HCT116 (cell line): ENCODE measurements around the gene GRK5.

Experiments
- EZH2 ChIP-seq: fragments of 200-600 bp; sonication (generic); IDR thresholded peaks from 2 replicates; pipeline ENCODE4 v1.6.1; 2017; ENCODE audit warnings: antibody characterized with exemption, mixed run types
- EZH2phosphoT487 ChIP-seq: fragments of 200-600 bp; IDR thresholded peaks from 2 replicates; pipeline ENCODE4 v1.6.1; 2018; ENCODE audit warnings: antibody characterized with exemption, borderline replicate concordance
- FOSL1 ChIP-seq: IDR thresholded peaks from 2 replicates; pipeline ENCODE4 v1.6.1; 2012; ENCODE audit warnings: low read depth
- SIN3A ChIP-seq: IDR thresholded peaks from 2 replicates; pipeline ENCODE4 v1.6.1; 2012; ENCODE audit warnings: low read depth
- TF ChIP-seq, protein P1 (sequence below), 3 experiments: fragments of 200-600 bp in 1 of 3; sonication (generic) in 1 of 3; IDR thresholded peaks in 2 of 3; conservative IDR thresholded peaks in 1 of 3; 2 replicates each; pipeline ENCODE4 v1.5.1; 2012 to 2017; ENCODE audit warnings: low read depth in 2 of 3, low read length in 2 of 3, antibody characterized with exemption in 1 of 3, borderline replicate concordance in 1 of 3, control low read depth in 1 of 3, mild to moderate bottlenecking in 1 of 3, mixed read lengths in 1 of 3, mixed run types in 1 of 3, moderate library complexity in 1 of 3; ENCODE audit not compliant: insufficient read depth in 1 of 3
- TF ChIP-seq, protein P2 (sequence below): IDR thresholded peaks from 2 replicates; pipeline ENCODE4 v1.6.1; 2011; ENCODE audit warnings: mild to moderate bottlenecking, low read length, moderate library complexity; ENCODE audit not compliant: insufficient replicate concordance; ENCODE audit errors: extremely low read depth

DNA sequence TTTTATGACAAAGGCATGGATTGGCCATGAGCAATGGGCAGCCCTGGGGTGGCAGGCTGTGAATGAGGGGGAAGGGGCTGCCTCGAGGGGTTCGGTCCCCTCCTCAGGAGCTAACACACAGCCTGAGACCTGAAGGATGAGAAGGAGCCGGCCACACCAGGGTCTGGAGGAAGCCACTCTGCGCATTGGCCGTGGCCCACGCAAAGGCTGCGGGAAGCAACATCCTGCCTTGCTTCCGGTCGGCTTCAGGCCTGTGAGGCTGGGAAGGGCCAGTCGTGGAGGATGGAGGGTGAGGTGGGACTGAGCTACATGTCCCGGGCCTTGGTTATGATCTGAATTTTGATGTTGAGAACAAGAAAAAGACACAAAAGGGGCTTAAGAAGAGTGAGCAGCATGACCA lies 285.8 kb downstream of the GRK5 start:
- TF ChIP-seq, protein P1, sequence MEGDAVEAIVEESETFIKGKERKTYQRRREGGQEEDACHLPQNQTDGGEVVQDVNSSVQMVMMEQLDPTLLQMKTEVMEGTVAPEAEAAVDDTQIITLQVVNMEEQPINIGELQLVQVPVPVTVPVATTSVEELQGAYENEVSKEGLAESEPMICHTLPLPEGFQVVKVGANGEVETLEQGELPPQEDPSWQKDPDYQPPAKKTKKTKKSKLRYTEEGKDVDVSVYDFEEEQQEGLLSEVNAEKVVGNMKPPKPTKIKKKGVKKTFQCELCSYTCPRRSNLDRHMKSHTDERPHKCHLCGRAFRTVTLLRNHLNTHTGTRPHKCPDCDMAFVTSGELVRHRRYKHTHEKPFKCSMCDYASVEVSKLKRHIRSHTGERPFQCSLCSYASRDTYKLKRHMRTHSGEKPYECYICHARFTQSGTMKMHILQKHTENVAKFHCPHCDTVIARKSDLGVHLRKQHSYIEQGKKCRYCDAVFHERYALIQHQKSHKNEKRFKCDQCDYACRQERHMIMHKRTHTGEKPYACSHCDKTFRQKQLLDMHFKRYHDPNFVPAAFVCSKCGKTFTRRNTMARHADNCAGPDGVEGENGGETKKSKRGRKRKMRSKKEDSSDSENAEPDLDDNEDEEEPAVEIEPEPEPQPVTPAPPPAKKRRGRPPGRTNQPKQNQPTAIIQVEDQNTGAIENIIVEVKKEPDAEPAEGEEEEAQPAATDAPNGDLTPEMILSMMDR (IDR thresholded peaks at IDR 0.05 in 2 of 3, conservative IDR thresholded peaks at IDR 0.05 in 1 of 3; ENCODE audit: borderline replicate concordance in 1 of 3, insufficient read depth in 1 of 3, low read depth in 2 of 3, low read length in 2 of 3), result no peak
- TF ChIP-seq, protein P2, sequence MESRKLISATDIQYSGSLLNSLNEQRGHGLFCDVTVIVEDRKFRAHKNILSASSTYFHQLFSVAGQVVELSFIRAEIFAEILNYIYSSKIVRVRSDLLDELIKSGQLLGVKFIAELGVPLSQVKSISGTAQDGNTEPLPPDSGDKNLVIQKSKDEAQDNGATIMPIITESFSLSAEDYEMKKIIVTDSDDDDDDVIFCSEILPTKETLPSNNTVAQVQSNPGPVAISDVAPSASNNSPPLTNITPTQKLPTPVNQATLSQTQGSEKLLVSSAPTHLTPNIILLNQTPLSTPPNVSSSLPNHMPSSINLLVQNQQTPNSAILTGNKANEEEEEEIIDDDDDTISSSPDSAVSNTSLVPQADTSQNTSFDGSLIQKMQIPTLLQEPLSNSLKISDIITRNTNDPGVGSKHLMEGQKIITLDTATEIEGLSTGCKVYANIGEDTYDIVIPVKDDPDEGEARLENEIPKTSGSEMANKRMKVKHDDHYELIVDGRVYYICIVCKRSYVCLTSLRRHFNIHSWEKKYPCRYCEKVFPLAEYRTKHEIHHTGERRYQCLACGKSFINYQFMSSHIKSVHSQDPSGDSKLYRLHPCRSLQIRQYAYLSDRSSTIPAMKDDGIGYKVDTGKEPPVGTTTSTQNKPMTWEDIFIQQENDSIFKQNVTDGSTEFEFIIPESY, result no peak
- TF ChIP-seq FOSL1 (no peak), SIN3A (no peak), EZH2 (no peak), EZH2phosphoT487 (no peak)
